ENCODE results near the gene ITGB4. TPM values are rescaled to one million over a fixed set of nuclear protein-coding genes. Genes with fewer than 3 reads are reported as not detected.

The ITGB4 gene
- 3.6 and 7.0 TPM in 2 replicates for polyA plus RNA-seq (2012; rRNA removed)
- polyA plus RNA-seq (2012; cell fraction: cytosol; rRNA removed): 1.7 and 3.3 TPM in 2 replicates
- polyA plus RNA-seq (2012; cell fraction: nucleus; rRNA removed): 8.6 and 11.2 TPM in 2 replicates

DNA sequence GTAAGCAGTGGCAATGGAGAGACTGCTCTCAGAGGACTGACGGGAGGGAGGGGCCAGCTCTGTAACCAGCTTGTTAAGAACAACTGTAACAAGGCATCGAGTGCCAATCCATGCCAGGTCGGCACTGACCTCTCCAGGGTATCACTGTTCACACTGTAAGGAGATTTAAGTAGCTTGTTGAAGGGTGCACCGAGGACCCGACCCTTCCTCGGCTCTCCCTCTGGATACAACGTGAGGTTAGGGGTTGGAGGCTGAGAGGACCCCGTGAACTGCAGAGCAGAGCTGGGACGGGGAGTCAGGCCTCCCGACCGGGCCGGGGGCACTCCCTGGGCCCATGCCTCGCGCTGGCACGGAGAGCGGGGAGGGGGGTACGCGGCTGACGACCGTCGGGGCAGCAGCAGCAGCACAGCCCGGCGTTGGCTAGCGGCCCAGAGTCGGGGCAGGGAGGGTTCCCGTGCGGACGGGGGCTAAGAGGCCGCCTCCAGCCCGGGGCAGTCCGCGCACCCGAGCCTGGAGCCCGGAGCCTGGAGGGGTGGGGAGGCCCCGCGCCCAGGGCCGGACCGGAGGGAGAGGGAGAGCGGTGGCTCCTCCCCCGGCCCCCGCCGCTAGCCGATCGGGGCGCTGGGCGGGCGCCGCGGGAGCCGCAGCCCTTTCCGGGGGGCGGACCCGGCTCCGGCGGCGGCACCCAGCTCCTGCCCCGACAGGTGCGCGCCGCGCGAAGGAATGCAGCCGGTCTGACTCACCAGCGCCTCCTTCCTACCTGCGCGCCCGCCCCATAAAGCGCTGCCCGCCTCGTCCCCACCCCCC, at the start of gene ITGB4:
TSS of gene ITGB4 (plus strand) at position 804 of the 807 bp plus-strand sequence. CDS start 3,245 bp downstream, outside the sequence.
- Histone ChIP-seq H3K4me3 (ENCODE audit: low read depth in 2 of 2, low read length in 1 of 2) (peak within 1 kb of the TSS; percentile 46 to 50), H3K79me2 (ENCODE audit: insufficient read depth) (no peaks in the 10 kb centered on the region), H3K9me3 (no peaks in the 10 kb centered on the region), H3K27me3 (ENCODE audit: insufficient read depth) (peaks cover 44% of the 10 kb centered on the region), H3K4me1 (ENCODE audit: control insufficient read depth in 1 of 2, insufficient read depth in 2 of 2, low read depth in 1 of 2, low read length in 1 of 2) (peaks cover 0 to 4% of the 10 kb centered on the region in 2 experiments; a peak in 1 of 4 replicates), H2AFZ (ENCODE audit: low read depth) (peak within 1 kb of the TSS; percentile 59; the same call in 1 of the 2 replicates), H3K27ac (ENCODE audit: low read depth in 2 of 2, low read length in 1 of 2) (no peak within 1 kb of the TSS), H3K9me2 (no peaks in the 10 kb centered on the region), H3F3A (replicated peaks; ENCODE audit: insufficient read depth) (no peaks in the 10 kb centered on the region), H3K4me2 (peak within 1 kb of the TSS; percentile 70), H4K20me1 (ENCODE audit: insufficient read depth) (no peaks in the 10 kb centered on the region), H3K9ac (no peak within 1 kb of the TSS), H3K36me3 (replicated peaks in 1 of 2; ENCODE audit: control insufficient read depth in 1 of 2, insufficient read depth in 2 of 2, low read length in 1 of 2) (no peaks in the 10 kb centered on the region)
- POLR2A ChIA-PET: no interaction called here
- peak; percentile 88 for DNase-seq
- TF ChIP-seq POLR2AphosphoS5 (IDR thresholded peaks at IDR 0.05; ENCODE audit: low read depth, low read length) (no peak), ELF1 (IDR thresholded peaks at IDR 0.05) (no peak), MXI1 (IDR thresholded peaks at IDR 0.05; ENCODE audit: low read depth, low read length) (no peak), GABPA (IDR thresholded peaks at IDR 0.05; ENCODE audit: low read depth) (no peak), TAF1 (IDR thresholded peaks at IDR 0.05; ENCODE audit: borderline replicate concordance, low read depth, low read length) (no peak), YY1 (IDR thresholded peaks at IDR 0.05; ENCODE audit: low read depth) (no peak), RCOR1 (IDR thresholded peaks at IDR 0.05; ENCODE audit: low read length) (no peak), RXRA (IDR thresholded peaks at IDR 0.05; ENCODE audit: borderline replicate concordance, low read depth) (no peak), SMC3 (IDR thresholded peaks at IDR 0.05; ENCODE audit: low read depth, low read length) (no peak), NFIC (IDR thresholded peaks at IDR 0.05; ENCODE audit: borderline replicate concordance) (no peak; the same call in 1 of the 2 replicates), RFX5 (IDR thresholded peaks at IDR 0.05; ENCODE audit: low read length) (no peak), FOXM1 (IDR thresholded peaks at IDR 0.05; ENCODE audit: low read depth) (no peak), JUND (IDR thresholded peaks at IDR 0.05) (no peak), FOSL2 (IDR thresholded peaks at IDR 0.05; ENCODE audit: borderline replicate concordance, low read depth) (no peak)
- TF ChIP-seq, protein P1, sequence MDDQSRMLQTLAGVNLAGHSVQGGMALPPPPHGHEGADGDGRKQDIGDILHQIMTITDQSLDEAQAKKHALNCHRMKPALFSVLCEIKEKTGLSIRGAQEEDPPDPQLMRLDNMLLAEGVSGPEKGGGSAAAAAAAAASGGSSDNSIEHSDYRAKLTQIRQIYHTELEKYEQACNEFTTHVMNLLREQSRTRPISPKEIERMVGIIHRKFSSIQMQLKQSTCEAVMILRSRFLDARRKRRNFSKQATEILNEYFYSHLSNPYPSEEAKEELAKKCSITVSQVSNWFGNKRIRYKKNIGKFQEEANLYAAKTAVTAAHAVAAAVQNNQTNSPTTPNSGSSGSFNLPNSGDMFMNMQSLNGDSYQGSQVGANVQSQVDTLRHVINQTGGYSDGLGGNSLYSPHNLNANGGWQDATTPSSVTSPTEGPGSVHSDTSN (IDR thresholded peaks at IDR 0.05): no peak
- TF ChIP-seq, protein P2, sequence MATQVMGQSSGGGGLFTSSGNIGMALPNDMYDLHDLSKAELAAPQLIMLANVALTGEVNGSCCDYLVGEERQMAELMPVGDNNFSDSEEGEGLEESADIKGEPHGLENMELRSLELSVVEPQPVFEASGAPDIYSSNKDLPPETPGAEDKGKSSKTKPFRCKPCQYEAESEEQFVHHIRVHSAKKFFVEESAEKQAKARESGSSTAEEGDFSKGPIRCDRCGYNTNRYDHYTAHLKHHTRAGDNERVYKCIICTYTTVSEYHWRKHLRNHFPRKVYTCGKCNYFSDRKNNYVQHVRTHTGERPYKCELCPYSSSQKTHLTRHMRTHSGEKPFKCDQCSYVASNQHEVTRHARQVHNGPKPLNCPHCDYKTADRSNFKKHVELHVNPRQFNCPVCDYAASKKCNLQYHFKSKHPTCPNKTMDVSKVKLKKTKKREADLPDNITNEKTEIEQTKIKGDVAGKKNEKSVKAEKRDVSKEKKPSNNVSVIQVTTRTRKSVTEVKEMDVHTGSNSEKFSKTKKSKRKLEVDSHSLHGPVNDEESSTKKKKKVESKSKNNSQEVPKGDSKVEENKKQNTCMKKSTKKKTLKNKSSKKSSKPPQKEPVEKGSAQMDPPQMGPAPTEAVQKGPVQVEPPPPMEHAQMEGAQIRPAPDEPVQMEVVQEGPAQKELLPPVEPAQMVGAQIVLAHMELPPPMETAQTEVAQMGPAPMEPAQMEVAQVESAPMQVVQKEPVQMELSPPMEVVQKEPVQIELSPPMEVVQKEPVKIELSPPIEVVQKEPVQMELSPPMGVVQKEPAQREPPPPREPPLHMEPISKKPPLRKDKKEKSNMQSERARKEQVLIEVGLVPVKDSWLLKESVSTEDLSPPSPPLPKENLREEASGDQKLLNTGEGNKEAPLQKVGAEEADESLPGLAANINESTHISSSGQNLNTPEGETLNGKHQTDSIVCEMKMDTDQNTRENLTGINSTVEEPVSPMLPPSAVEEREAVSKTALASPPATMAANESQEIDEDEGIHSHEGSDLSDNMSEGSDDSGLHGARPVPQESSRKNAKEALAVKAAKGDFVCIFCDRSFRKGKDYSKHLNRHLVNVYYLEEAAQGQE (IDR thresholded peaks at IDR 0.05; ENCODE audit: low read depth, low read length): no peak
- TF ChIP-seq, protein P3, sequence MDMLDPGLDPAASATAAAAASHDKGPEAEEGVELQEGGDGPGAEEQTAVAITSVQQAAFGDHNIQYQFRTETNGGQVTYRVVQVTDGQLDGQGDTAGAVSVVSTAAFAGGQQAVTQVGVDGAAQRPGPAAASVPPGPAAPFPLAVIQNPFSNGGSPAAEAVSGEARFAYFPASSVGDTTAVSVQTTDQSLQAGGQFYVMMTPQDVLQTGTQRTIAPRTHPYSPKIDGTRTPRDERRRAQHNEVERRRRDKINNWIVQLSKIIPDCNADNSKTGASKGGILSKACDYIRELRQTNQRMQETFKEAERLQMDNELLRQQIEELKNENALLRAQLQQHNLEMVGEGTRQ (IDR thresholded peaks at IDR 0.05; ENCODE audit: borderline replicate concordance, low read depth, low read length): no peak
- TF ChIP-seq, protein P4, sequence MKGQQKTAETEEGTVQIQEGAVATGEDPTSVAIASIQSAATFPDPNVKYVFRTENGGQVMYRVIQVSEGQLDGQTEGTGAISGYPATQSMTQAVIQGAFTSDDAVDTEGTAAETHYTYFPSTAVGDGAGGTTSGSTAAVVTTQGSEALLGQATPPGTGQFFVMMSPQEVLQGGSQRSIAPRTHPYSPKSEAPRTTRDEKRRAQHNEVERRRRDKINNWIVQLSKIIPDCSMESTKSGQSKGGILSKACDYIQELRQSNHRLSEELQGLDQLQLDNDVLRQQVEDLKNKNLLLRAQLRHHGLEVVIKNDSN (IDR thresholded peaks at IDR 0.05; ENCODE audit: borderline replicate concordance, low read depth): no peak
- TF ChIP-seq, protein P5, sequence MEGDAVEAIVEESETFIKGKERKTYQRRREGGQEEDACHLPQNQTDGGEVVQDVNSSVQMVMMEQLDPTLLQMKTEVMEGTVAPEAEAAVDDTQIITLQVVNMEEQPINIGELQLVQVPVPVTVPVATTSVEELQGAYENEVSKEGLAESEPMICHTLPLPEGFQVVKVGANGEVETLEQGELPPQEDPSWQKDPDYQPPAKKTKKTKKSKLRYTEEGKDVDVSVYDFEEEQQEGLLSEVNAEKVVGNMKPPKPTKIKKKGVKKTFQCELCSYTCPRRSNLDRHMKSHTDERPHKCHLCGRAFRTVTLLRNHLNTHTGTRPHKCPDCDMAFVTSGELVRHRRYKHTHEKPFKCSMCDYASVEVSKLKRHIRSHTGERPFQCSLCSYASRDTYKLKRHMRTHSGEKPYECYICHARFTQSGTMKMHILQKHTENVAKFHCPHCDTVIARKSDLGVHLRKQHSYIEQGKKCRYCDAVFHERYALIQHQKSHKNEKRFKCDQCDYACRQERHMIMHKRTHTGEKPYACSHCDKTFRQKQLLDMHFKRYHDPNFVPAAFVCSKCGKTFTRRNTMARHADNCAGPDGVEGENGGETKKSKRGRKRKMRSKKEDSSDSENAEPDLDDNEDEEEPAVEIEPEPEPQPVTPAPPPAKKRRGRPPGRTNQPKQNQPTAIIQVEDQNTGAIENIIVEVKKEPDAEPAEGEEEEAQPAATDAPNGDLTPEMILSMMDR (IDR thresholded peaks at IDR 0.05): no peak
- 6% methylated on average over 43 of the region's 70 CpGs for WGBS (ENCODE audit: low lambda C conversion rate)
- CTCF ChIA-PET: interaction anchor here (0.6 to 25.4 kb wide), 10 partner anchors 9 to 96 kb away, joined by 3 to 419 read pairs (median 6); partner anchors contain the start of gene SMIM5

All from SK-N-SH (cell line).